OCI-LY7 (cell line): ENCODE measurements around the gene SGF29. TPM values are rescaled to one million over a fixed set of nuclear protein-coding genes. Genes with fewer than 3 reads are reported as not detected.

Experiments
- BruUV-seq: library from RNA; stranded (reverse); fragments of 400-500 nt; replicated peaks from 2 replicates; lab custom pipeline; 2021; lab: Mats Ljungman, UMichigan
- CTCF ChIA-PET: fragments of 300-600 bp; sonication (Branson Sonifier 250); formaldehyde crosslinking; loops from one replicate; lab custom pipeline; 2022; ENCODE audit warnings: antibody characterized with exemption; ENCODE audit not compliant: unreplicated experiment; lab: Charles Lee
- POLR2A ChIA-PET: fragments of 300-600 bp; sonication (Branson Sonifier 250); formaldehyde crosslinking; loops from one replicate; lab custom pipeline; 2022; ENCODE audit warnings: antibody characterized with exemption; lab: Charles Lee
- DNase-seq: peaks from one replicate; pipeline ENCODE4 v3.0.0-alpha.2; 2015; ENCODE audit warnings: low spot score
- H2AFZ ChIP-seq: fragments of 200-600 bp; sonication (generic), shearing (Covaris generic); 2 replicates; pipeline ENCODE4 v1.6.1; 2014; ENCODE audit warnings: mild to moderate bottlenecking, antibody characterized with exemption, low read length, moderate library complexity
- H3K27ac ChIP-seq: fragments of 200-600 bp; sonication (generic); 2 replicates; pipeline ENCODE4 v1.5.1; 2014; ENCODE audit warnings: mixed run types, low read depth, mild to moderate bottlenecking, moderate library complexity, low read length, inconsistent platforms; ENCODE audit not compliant: poor library complexity, severe bottlenecking
- H3K36me3 ChIP-seq: fragments of 200-600 bp; sonication (generic); 2 replicates; pipeline ENCODE4 v1.6.1; 2014; ENCODE audit warnings: mild to moderate bottlenecking, antibody characterized with exemption, low read length, moderate library complexity, mixed read lengths; ENCODE audit not compliant: insufficient read depth
- H3K4me1 ChIP-seq: fragments of 200-600 bp; sonication (generic); 2 replicates; pipeline ENCODE4 v1.5.1; 2014; ENCODE audit warnings: mild to moderate bottlenecking, low read length; ENCODE audit not compliant: insufficient read depth, poor library complexity, severe bottlenecking
- H3K4me2 ChIP-seq: fragments of 200-600 bp; sonication (generic); 2 replicates; pipeline ENCODE4 v1.6.1; 2014; ENCODE audit warnings: mild to moderate bottlenecking, low read length
- H3K4me3 ChIP-seq: fragments of 200-600 bp; sonication (generic); 2 replicates; pipeline ENCODE4 v1.5.1; 2014; ENCODE audit warnings: mild to moderate bottlenecking, low read depth, low read length; ENCODE audit not compliant: poor library complexity, severe bottlenecking
- H3K79me2 ChIP-seq: fragments of 200-600 bp; sonication (generic); 2 replicates; pipeline ENCODE4 v1.6.1; 2016; ENCODE audit warnings: low read depth, mild to moderate bottlenecking, low read length, moderate library complexity, mixed read lengths; ENCODE audit not compliant: insufficient read depth
- H3K9me2 ChIP-seq: fragments of 200-600 bp; sonication (generic); 2 replicates; pipeline ENCODE4 v1.6.1; 2016; ENCODE audit warnings: mild to moderate bottlenecking, low read length, mixed read lengths; ENCODE audit not compliant: insufficient read depth
- H3K9me3 ChIP-seq: fragments of 200-600 bp; sonication (generic); 2 replicates; pipeline ENCODE4 v1.6.1; 2014; ENCODE audit warnings: mild to moderate bottlenecking, mixed run types, low read length, mixed read lengths
- H4K20me1 ChIP-seq: fragments of 200-600 bp; sonication (generic); 2 replicates; pipeline ENCODE4 v1.6.1; 2014; ENCODE audit warnings: mild to moderate bottlenecking, antibody characterized with exemption, low read length, moderate library complexity, mixed read lengths; ENCODE audit not compliant: insufficient read depth
- EZH2phosphoT487 ChIP-seq: fragments of 200-600 bp; sonication (generic); IDR thresholded peaks from 2 replicates; pipeline ENCODE4 v1.6.1; 2018; ENCODE audit warnings: low read depth, borderline replicate concordance, mild to moderate bottlenecking, mixed run types, antibody characterized with exemption, low read length, moderate library complexity, mixed read lengths
- intact Hi-C: fragments of 100-400 bp; cut with micrococcal nuclease; formaldehyde crosslinking; loops from one replicate; pipeline ENCODE4 v1.10.0; 2022; ENCODE audit not compliant: unreplicated experiment
- total RNA-seq, 2 experiments: library from RNA; depleted of rRNA in 1 of 2; stranded (reverse); fragments of >200 nt in 1 of 2; shearing (Covaris generic) in 1 of 2; gene quantifications; 2 replicates each; pipeline ENCODE4 v1.2.3, GENCODE V29; 2014 to 2022
- TF ChIP-seq, protein P1 (sequence below): fragments of 200-600 bp; sonication (generic); conservative IDR thresholded peaks from 2 replicates; pipeline ENCODE4 v1.5.1; 2014; ENCODE audit warnings: mild to moderate bottlenecking, antibody characterized with exemption, low read length, moderate library complexity, mixed read lengths

SGF29 gene
- total RNA-seq, 2 experiments from 2014 or later, result 22.6 to 32.0 TPM

GRCh38 chr16:28511801-28512789 is 41.6 kb upstream of the SGF29 start:
- POLR2A ChIA-PET, result no interaction called here
- TF ChIP-seq EZH2phosphoT487, result no peak
- TF ChIP-seq, protein P1, sequence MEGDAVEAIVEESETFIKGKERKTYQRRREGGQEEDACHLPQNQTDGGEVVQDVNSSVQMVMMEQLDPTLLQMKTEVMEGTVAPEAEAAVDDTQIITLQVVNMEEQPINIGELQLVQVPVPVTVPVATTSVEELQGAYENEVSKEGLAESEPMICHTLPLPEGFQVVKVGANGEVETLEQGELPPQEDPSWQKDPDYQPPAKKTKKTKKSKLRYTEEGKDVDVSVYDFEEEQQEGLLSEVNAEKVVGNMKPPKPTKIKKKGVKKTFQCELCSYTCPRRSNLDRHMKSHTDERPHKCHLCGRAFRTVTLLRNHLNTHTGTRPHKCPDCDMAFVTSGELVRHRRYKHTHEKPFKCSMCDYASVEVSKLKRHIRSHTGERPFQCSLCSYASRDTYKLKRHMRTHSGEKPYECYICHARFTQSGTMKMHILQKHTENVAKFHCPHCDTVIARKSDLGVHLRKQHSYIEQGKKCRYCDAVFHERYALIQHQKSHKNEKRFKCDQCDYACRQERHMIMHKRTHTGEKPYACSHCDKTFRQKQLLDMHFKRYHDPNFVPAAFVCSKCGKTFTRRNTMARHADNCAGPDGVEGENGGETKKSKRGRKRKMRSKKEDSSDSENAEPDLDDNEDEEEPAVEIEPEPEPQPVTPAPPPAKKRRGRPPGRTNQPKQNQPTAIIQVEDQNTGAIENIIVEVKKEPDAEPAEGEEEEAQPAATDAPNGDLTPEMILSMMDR, result no peak
- Histone ChIP-seq H3K9me3 (no peaks in the 10 kb centered on the region), H3K4me2 (no peak overlapping the region), H3K36me3 (no peaks in the 10 kb centered on the region), H4K20me1 (no peaks in the 10 kb centered on the region), H3K4me1 (peaks cover 11% of the 10 kb centered on the region), H3K9me2 (no peaks in the 10 kb centered on the region), H2AFZ (no peak overlapping the region), H3K4me3 (no peak overlapping the region), H3K79me2 (no peaks in the 10 kb centered on the region), H3K27ac (no peak overlapping the region)
- no peak for DNase-seq
- CTCF ChIA-PET, result no interaction called here
- intact Hi-C loops, result no loop called here
- no TSS peak for BruUV-seq

- TF ChIP-seq, protein P1, result no peak
- TF ChIP-seq EZH2phosphoT487, result no peak
- no peaks in the 10 kb centered on the region for H3K79me2 ChIP-seq
Measured at GRCh38 chr16:28513484-28514181, 40.1 kb upstream of the SGF29 start.

More at GRCh38 chr16:28513484-28514181, 40.1 kb upstream of the SGF29 start:
- H3K4me2 ChIP-seq, result no peak overlapping the region
- intact Hi-C loops, result no loop called here
- no peaks in the 10 kb centered on the region for H3K36me3 ChIP-seq
- H3K4me3 ChIP-seq, result no peak overlapping the region
- ChIA-PET CTCF (no interaction called here), POLR2A (no interaction called here)
- peaks cover under 1% of the 10 kb centered on the region for H3K4me1 ChIP-seq
- no peak overlapping the region for H2AFZ ChIP-seq
- BruUV-seq, result no TSS peak
- H3K9me2 ChIP-seq, result no peaks in the 10 kb centered on the region
- no peaks in the 10 kb centered on the region for H3K9me3 ChIP-seq
- H4K20me1 ChIP-seq, result no peaks in the 10 kb centered on the region
- H3K27ac ChIP-seq, result no peak overlapping the region
- DNase-seq, result no peak
